ENCODE data around the gene BCL11B. TPM values are rescaled to one million over a fixed set of nuclear protein-coding genes. Genes with fewer than 3 reads are reported as not detected.

BCL11B gene
- polyA plus RNA-seq, 3 donors: 0.11 to 0.28 (median 0.13) TPM

- WGBS, 3 donors: 86 to 90% (median 90%) methylated on average over 11 to 12 of the region's 12 CpGs
- H3K27ac ChIP-seq (ENCODE audit: low read depth, low read length): no peak overlapping the region
These were observed 17.6 kb upstream of the BCL11B start for GRCh38 chr14:99289394-99290189.

GRCh38 chr14:99288948-99289347, 17.0 kb upstream of the BCL11B start:
- H3K27ac ChIP-seq (ENCODE audit: low read depth, low read length): no peak overlapping the region
- 79 to 86% (median 81%) methylated on average over 5 of the region's 5 CpGs for WGBS, 3 donors

GRCh38 chr14:99287269-99287942, 15.4 kb upstream of the BCL11B start:
- no peak overlapping the region for H3K27ac ChIP-seq (ENCODE audit: low read depth, low read length)
- WGBS, 3 donors: 71 to 86% (median 74%) methylated on average over 12 to 13 of the region's 13 CpGs

- 61 to 83% (median 63%) methylated on average over 2 of the region's 2 CpGs for WGBS, 3 donors
- H3K27ac ChIP-seq (ENCODE audit: low read depth, low read length): no peak overlapping the region
These were observed 14.8 kb upstream of the BCL11B start for GRCh38 chr14:99286761-99287160.

- WGBS, 3 donors: 62 to 77% (median 67%) methylated on average over 18 of the region's 18 CpGs
- H3K27ac ChIP-seq (ENCODE audit: low read depth, low read length): no peak overlapping the region
These were observed 12.4 kb upstream of the BCL11B start for GRCh38 chr14:99284254-99285004.

GRCh38 chr14:99282261-99283050, 10.5 kb upstream of the BCL11B start:
- 84 to 88% (median 85%) methylated on average over 14 to 15 of the region's 15 CpGs for WGBS, 3 donors
- no peak overlapping the region for H3K27ac ChIP-seq (ENCODE audit: low read depth, low read length)

GRCh38 chr14:99281396-99281795, 9.4 kb upstream of the BCL11B start:
- no peak overlapping the region for H3K27ac ChIP-seq (ENCODE audit: low read depth, low read length)
- WGBS, 3 donors: 63 to 75% (median 68%) methylated on average over 11 of the region's 11 CpGs

GRCh38 chr14:99280852-99281251, 8.9 kb upstream of the BCL11B start:
- 53 to 63% (median 53%) methylated on average over 4 of the region's 4 CpGs for WGBS, 3 donors

GRCh38 chr14:99280066-99280731, 8.2 kb upstream of the BCL11B start:
- 62 to 82% (median 81%) methylated on average over 19 of the region's 19 CpGs for WGBS, 3 donors
- H3K27ac ChIP-seq (ENCODE audit: low read depth, low read length): no peak overlapping the region

More at GRCh38 chr14:99280852-99281251, 8.9 kb upstream of the BCL11B start:
- no peak overlapping the region for H3K27ac ChIP-seq (ENCODE audit: low read depth, low read length)

- whole genome bisulfite sequencing, 3 donors: 74 to 85% (median 78%) methylated on average over 6 of the region's 6 CpGs
- no peak overlapping the region for H3K27ac ChIP-seq (ENCODE audit: low read depth, low read length)
These were observed 6.8 kb upstream of the BCL11B start for GRCh38 chr14:99278836-99279235.

- WGBS, 3 donors: 27 to 60% (median 34%) methylated on average over 2 of the region's 2 CpGs
- H3K27ac ChIP-seq (ENCODE audit: low read depth, low read length): no peak overlapping the region
These were observed 5.5 kb upstream of the BCL11B start for GRCh38 chr14:99277530-99277929.

GRCh38 chr14:99276482-99276881, 4.5 kb upstream of the BCL11B start:
- WGBS, 3 donors: 36 to 53% (median 50%) methylated on average over 2 of the region's 2 CpGs
- no peak overlapping the region for H3K27ac ChIP-seq (ENCODE audit: low read depth, low read length)

GRCh38 chr14:99275222-99275584, 3.2 kb upstream of the BCL11B start:
- H3K27ac ChIP-seq (ENCODE audit: low read depth, low read length): no peak overlapping the region

- 1% methylated on average over 54 to 69 of the region's 69 CpGs for WGBS, 3 donors
- no peak overlapping the region for H3K27ac ChIP-seq (ENCODE audit: low read depth, low read length)
These were observed 2.6 kb upstream of the BCL11B start for GRCh38 chr14:99274346-99275221.

GRCh38 chr14:99273766-99274345, 1.9 kb upstream of the BCL11B start:
- H3K27ac ChIP-seq (ENCODE audit: low read depth, low read length): no peak overlapping the region
- WGBS, 3 donors: 1 to 2% (median 2%) methylated on average over 34 of the region's 34 CpGs

GRCh38 chr14:99272899-99273765, 1.1 kb upstream of the BCL11B start:
- WGBS, 3 donors: 2 to 3% (median 2%) methylated on average over 48 to 53 of the region's 53 CpGs
- no peak overlapping the region for H3K27ac ChIP-seq (ENCODE audit: low read depth, low read length)

Data from adipose tissue (tissue), 3 donors.